ENCODE measurements around the gene MEI1.

GRCh38 chr22:41682033-41682807 is 17.1 kb upstream of the MEI1 start:
- TF ChIP-seq CTCF (conservative IDR thresholded peaks at IDR 0.05; ENCODE audit: low read depth, low read length) (no peak), EZH2 (IDR thresholded peaks at IDR 0.05; ENCODE audit: borderline replicate concordance, low read depth, low read length, poor library complexity, severe bottlenecking) (no peak)

Measured in A673 (cell line).